SK-N-MC (cell line): ENCODE data around the gene ORAI2.
"Not testable (repeated sequence)": the region's sequence is repeated elsewhere in the genome, so short reads cannot be mapped to it uniquely, and the experiment has no call there.

Experiments used
- EZH2 ChIP-seq: fragments of 200-600 bp; sonication (generic); IDR thresholded peaks from one replicate; pipeline ENCODE4 v1.6.1; 2017; ENCODE audit warnings: antibody characterized with exemption
- POLR2AphosphoS5 ChIP-seq: IDR thresholded peaks from 2 replicates; pipeline ENCODE4 v1.6.1; 2012; ENCODE audit warnings: mild to moderate bottlenecking, low read depth, low read length, borderline replicate concordance

- TF ChIP-seq EZH2, POLR2AphosphoS5: not testable (repeated sequence)
These were observed 21.6 kb downstream of the ORAI2 start for GRCh38 chr7:102454932-102455331.
